Measurements from ENCODE around the gene ANXA1.

DNA sequence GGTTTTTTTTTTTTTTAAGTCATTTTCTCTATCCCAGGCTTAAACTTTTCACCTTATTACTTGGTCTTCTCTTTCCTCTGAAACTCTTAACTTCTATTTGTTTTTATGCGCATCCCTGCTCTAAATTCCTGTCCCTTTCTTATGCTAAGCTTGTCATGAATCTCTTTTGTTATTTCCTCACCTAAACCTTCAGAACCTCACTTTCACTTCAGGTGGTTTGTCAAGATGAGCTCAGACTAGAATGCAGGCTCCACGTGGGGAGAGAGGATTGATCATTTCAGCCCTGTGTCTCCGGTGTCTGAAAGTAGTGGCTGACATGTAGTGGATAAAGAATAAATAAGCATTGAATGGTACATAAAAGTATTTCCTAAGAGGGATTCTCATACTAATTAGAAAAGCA, 63.6 kb downstream of the ANXA1 start:
- TF ChIP-seq CTCF (IDR thresholded peaks at IDR 0.05) (no peak), POLR2A (IDR thresholded peaks at IDR 0.05) (no peak), POLR2AphosphoS5 (IDR thresholded peaks at IDR 0.05) (no peak)
